K562 (cell line): Measurements from ENCODE around the gene RPTOR. TPM values are rescaled to one million over a fixed set of nuclear protein-coding genes. Genes with fewer than 3 reads are reported as not detected.

Source experiments
- ATAC-seq: fragments of 200-7000 bp; cut with Tn5 transposase; 3 replicates; pipeline ENCODE4 v1.9.1; 2020; ENCODE audit warnings: moderate library complexity
- BruUV-seq: library from RNA; stranded (reverse); fragments of 400-500 nt; replicated peaks from 2 replicates; lab custom pipeline; 2021; lab: Mats Ljungman, UMichigan
- CTCF ChIA-PET: fragments of 300-600 bp; formaldehyde crosslinking; extraction: SDS; loops from one replicate; lab custom pipeline; 2021; ENCODE audit warnings: low intra/inter-chr PET ratio; lab: Yijun Ruan, JAX
- POLR2A ChIA-PET: fragments of 300-600, 350-650 bp; sonication (Branson Sonifier 250); formaldehyde crosslinking; extraction: SDS; loops from one replicate; lab custom pipeline; 2021; ENCODE audit warnings: antibody characterized with exemption, inconsistent platforms; lab: Yijun Ruan, JAX
- DNase-seq, 4 experiments: peaks; one replicate each; pipeline versions ENCODE4 v3.0.0 to v3.0.0-alpha.2; 2011 to 2018; ENCODE audit warnings: low spot score in 3 of 4, mixed read lengths in 3 of 4; ENCODE audit errors: extremely low read depth in 1 of 4
- FAIRE-seq: peaks from 2 replicates; lab custom pipeline; 2011; peaks lifted over from hg19 to GRCh38; lab: Jason Lieb, UNC
- H2AFZ ChIP-seq: 2 replicates; pipeline ENCODE4 v1.6.0; 2011; ENCODE audit warnings: low read depth, low read length, control low read depth, inconsistent platforms
- H3K27ac ChIP-seq: fragments of 200-600 bp; 3 replicates; pipeline ENCODE4 v1.8.0; 2011; ENCODE audit warnings: low read depth, mild to moderate bottlenecking, control low read depth, inconsistent platforms, low read length, moderate library complexity, mixed read lengths; ENCODE audit errors: extremely low read depth
- H3K27me3 ChIP-seq, 2 experiments: fragments of 300-600 bp in 1 of 2; 2 replicates in 1 of 2; 3 replicates in 1 of 2; pipeline versions ENCODE4 v1.6.0 to v1.8.0; 2011; ENCODE audit warnings: inconsistent platforms in 2 of 2, low read length in 2 of 2, mild to moderate bottlenecking in 1 of 2, mixed read lengths in 1 of 2, moderate library complexity in 1 of 2; ENCODE audit not compliant: control insufficient read depth in 2 of 2, insufficient read depth in 2 of 2
- H3K36me3 ChIP-seq: fragments of 300-600 bp; 3 replicates; pipeline ENCODE4 v1.8.0; 2011; ENCODE audit warnings: mild to moderate bottlenecking, low read length, inconsistent platforms; ENCODE audit not compliant: control insufficient read depth, insufficient read depth
- H3K4me1 ChIP-seq, 2 experiments: fragments of 200-600 bp in 1 of 2; replicated peaks in 1 of 2; 2 replicates in 1 of 2; 3 replicates in 1 of 2; pipeline versions ENCODE4 v1.5.1 to v1.8.0; 2011; ENCODE audit warnings: inconsistent platforms in 2 of 2, low read length in 2 of 2, mild to moderate bottlenecking in 1 of 2, mixed read lengths in 1 of 2, moderate library complexity in 1 of 2; ENCODE audit not compliant: control insufficient read depth in 2 of 2, insufficient read depth in 2 of 2
- H3K4me2 ChIP-seq: 2 replicates; pipeline ENCODE4 v1.6.1; 2011; ENCODE audit warnings: low read length, control low read depth, inconsistent platforms, mixed read lengths; ENCODE audit not compliant: insufficient read depth
- H3K4me3 ChIP-seq: fragments of 200-600 bp; sonication (generic), shearing (Covaris generic); 2 replicates; pipeline ENCODE4 v1.5.1; 2016; ENCODE audit warnings: control low read depth, inconsistent platforms
- H3K79me2 ChIP-seq: fragments of 200-600 bp; 3 replicates; pipeline ENCODE4 v1.8.0; 2011; ENCODE audit warnings: low read length, inconsistent platforms; ENCODE audit not compliant: control insufficient read depth, insufficient read depth
- H3K9ac ChIP-seq, 2 experiments: 2 replicates each; pipeline versions ENCODE4 v1.6.0 to v1.6.1; 2011; ENCODE audit warnings: low read depth in 2 of 2, low read length in 2 of 2, control low read depth in 1 of 2, inconsistent platforms in 1 of 2, mild to moderate bottlenecking in 1 of 2, mixed read lengths in 1 of 2; ENCODE audit not compliant: insufficient read depth in 1 of 2
- H3K9me1 ChIP-seq: one replicate; pipeline ENCODE4 v1.6.0; 2011; ENCODE audit warnings: inconsistent platforms, mild to moderate bottlenecking, low read length, moderate library complexity; ENCODE audit not compliant: control insufficient read depth, insufficient read depth
- H3K9me3 ChIP-seq: replicated peaks from 2 replicates; pipeline ENCODE4 v1.5.1; 2011; ENCODE audit warnings: low read depth, low read length, inconsistent platforms; ENCODE audit not compliant: control insufficient read depth, insufficient read depth
- H4K20me1 ChIP-seq: replicated peaks from 2 replicates; pipeline ENCODE4 v1.6.1; 2011; ENCODE audit warnings: low read length, inconsistent platforms, mixed read lengths; ENCODE audit not compliant: control insufficient read depth, insufficient read depth
- ARID1B ChIP-seq: fragments of 450-650 bp; IDR thresholded peaks from 2 replicates; pipeline ENCODE4 v1.6.1; 2016; ENCODE audit warnings: antibody characterized with exemption, mild to moderate bottlenecking, inconsistent platforms
- GABPA ChIP-seq: fragments of 200-800 bp; sonication (Bioruptor generic); conservative IDR thresholded peaks from 2 replicates; pipeline ENCODE4 v1.6.1; 2016; ENCODE audit warnings: low read depth, missing genetic modification characterization, missing compliant biosample characterization
- JUND ChIP-seq, 2 experiments: IDR thresholded peaks; 2 replicates in 1 of 2; 3 replicates in 1 of 2; pipeline ENCODE4 v1.6.1; 2011; ENCODE audit warnings: borderline replicate concordance in 2 of 2, low read depth in 2 of 2, low read length in 2 of 2, improper control_type of control experiment in 1 of 2, missing biosample characterization in 1 of 2, missing genetic modification characterization in 1 of 2, missing genetic modification reagents in 1 of 2
- MAZ ChIP-seq, 2 experiments: fragments of 450-650 bp in 1 of 2; sonication (generic) in 1 of 2; formaldehyde crosslinking; IDR thresholded peaks in 1 of 2; conservative IDR thresholded peaks in 1 of 2; 2 replicates each; pipeline versions ENCODE4 v1.4.0 to v1.5.0; 2020; ENCODE audit warnings: mild to moderate bottlenecking in 1 of 2, missing genetic modification reagents in 1 of 2
- NFIC ChIP-seq: fragments of 450-650 bp; IDR thresholded peaks from 2 replicates; pipeline ENCODE4 v1.6.1; 2017; ENCODE audit warnings: mild to moderate bottlenecking, inconsistent platforms
- RBBP5 ChIP-seq: fragments of 200-600 bp; sonication (generic); IDR thresholded peaks from 2 replicates; pipeline ENCODE4 v1.6.1; 2012; ENCODE audit warnings: borderline replicate concordance, mild to moderate bottlenecking, low read length, control low read depth, inconsistent platforms; ENCODE audit not compliant: insufficient read depth, poor library complexity, severe bottlenecking
- RUNX1 ChIP-seq: sonication (generic); IDR thresholded peaks from 2 replicates; pipeline ENCODE4 v1.6.1; 2016; ENCODE audit warnings: antibody characterized with exemption, low read depth
- TCF7L2 ChIP-seq: fragments of 150-350 bp; IDR thresholded peaks from 2 replicates; pipeline ENCODE4 v1.6.1; 2016; ENCODE audit warnings: low read depth, mild to moderate bottlenecking, low read length, moderate library complexity
- ZNF830 ChIP-seq: fragments of 250-450 bp; sonication (Bioruptor Pico); IDR thresholded peaks from 2 replicates; pipeline ENCODE4 v1.5.0; 2021; ENCODE audit warnings: mild to moderate bottlenecking
- WGBS: fragments of 100-300 bp; shearing (Covaris generic); methylation state at CpG from one replicate; pipeline ENCODE4 v1.1.6; 2016; ENCODE audit warnings: low coverage, mixed read lengths; ENCODE audit not compliant: insufficient coverage; ENCODE audit errors: missing lambda C conversion rate; 5-methylcytosine and 5-hydroxymethylcytosine counted together
- in situ Hi-C: fragments of 300-500 bp; cut with MboI; formaldehyde crosslinking; loops from 4 replicates; pipeline ENCODE4 v1.15.0; 2018; ENCODE audit warnings: inconsistent platforms, mixed read lengths
- intact Hi-C: fragments of 100-400 bp; cut with micrococcal nuclease; formaldehyde crosslinking; loops from 2 replicates; pipeline ENCODE4 v1.14.2; 2022
- polyA plus RNA-seq, 8 experiments: library from polyadenylated mRNA; depleted of rRNA in 4 of 8; stranded (reverse) in 5 of 8; unstranded in 3 of 8; fragments of >200 nt; fragmentation: Nextera tagmentation in 2 of 8; fragmentation: Illumina TruSeq in 1 of 8; extraction: Ambion mirVana in 2 of 8; extraction: Trizol in 1 of 8; gene quantifications; 2 replicates each; pipeline versions ENCODE4 v1.2.1 to v1.2.3, GENCODE V29; 2011 to 2014; ENCODE audit warnings: inconsistent platforms in 1 of 8, missing spikeins in 1 of 8
- total RNA-seq, 7 experiments: library from RNA; depleted of rRNA in 6 of 7; stranded (reverse); fragments of >200 nt in 6 of 7; fragmentation: Illumina TruSeq in 2 of 7; extraction: Trizol in 2 of 7; gene quantifications; 2 replicates each; pipeline versions ENCODE4 v1.2.1 to v1.2.3, GENCODE V29; 2011 to 2021; ENCODE audit warnings: low replicate concordance in 1 of 7
- TF ChIP-seq, protein P1 (sequence below), 2 experiments: fragments of 450-650 bp; formaldehyde crosslinking in 1 of 2; IDR thresholded peaks; 2 replicates each; pipeline versions ENCODE4 v1.4.0 to v1.6.1; 2014 to 2020; ENCODE audit warnings: mild to moderate bottlenecking in 2 of 2, borderline replicate concordance in 1 of 2, low read depth in 1 of 2

RPTOR gene
- total and polyA plus RNA-seq, 9 of the 15 experiments (the other 6 are each of a cell fraction or from before 2014, with no cell fraction given), result 0.24 to 54.1 (median 10.2) TPM

GRCh38 chr17:81003711-81004475 lies 459.3 kb downstream of the RPTOR start:
- Histone ChIP-seq H3K9me3 (no peaks in the 10 kb centered on the region), H3K9ac (peak overlapping the region; percentile 28 to 94; a peak in 3 of 4 replicates), H3K9me1 (no peaks in the 10 kb centered on the region), H3K4me3 (peak overlapping the region; percentile 40), H3K36me3 (peaks cover 13% of the 10 kb centered on the region; the same call in 1 of the 3 replicates), H3K27me3 (no peaks in the 10 kb centered on the region), H2AFZ (peak overlapping the region; percentile 80), H3K27ac (peak overlapping the region; percentile 44; the same call in 1 of the 3 replicates), H3K4me2 (peak overlapping the region; percentile 74), H3K4me1 (peaks cover 19 to 54% of the 10 kb centered on the region in 2 experiments), H4K20me1 (no peaks in the 10 kb centered on the region), H3K79me2 (no peaks in the 10 kb centered on the region)
- in situ Hi-C loops, result loop anchor here (5.0 kb wide), 1 partner anchor 223 kb away; no protein-coding TSS in a partner anchor
- peak in 3 of 4 experiments; percentile 56 to 87 (median 86) for DNase-seq
- ChIA-PET CTCF (no interaction called here), POLR2A (interaction anchor here (0.6 to 2.0 kb wide), 5 partner anchors 8 to 114 kb away, joined by 3 to 8 read pairs (median 3); partner anchors contain the start of gene CHMP6)
- no peak for FAIRE-seq
- WGBS, result 5% methylated on average over 20 of the region's 72 CpGs
- ATAC-seq, result peak; percentile 71
- intact Hi-C loops, result loop anchor here (1.0 kb wide), 1 partner anchor 14 kb away; no protein-coding TSS in a partner anchor
- no TSS peak for BruUV-seq
- no peak for TF ChIP-seq RUNX1
- no peak for TF ChIP-seq ARID1B
- 0 out of 2 replicates have a peak, but pooled peaks have one; percentile 45 for TF ChIP-seq ZNF830 (CRISPR knock-in tag)
- TF ChIP-seq RBBP5, result no peak
- TF ChIP-seq GABPA (tag), result no peak
- peak in 1 of 2 experiments; percentile 53; a peak in 1 of 4 replicates for TF ChIP-seq MAZ (CRISPR knock-in tag; conservative IDR thresholded peaks at IDR 0.05 in 1 of 2, IDR thresholded peaks at IDR 0.05 in 1 of 2)
- TF ChIP-seq TCF7L2, result no peak
- TF ChIP-seq NFIC, result no peak
- TF ChIP-seq, protein P1, sequence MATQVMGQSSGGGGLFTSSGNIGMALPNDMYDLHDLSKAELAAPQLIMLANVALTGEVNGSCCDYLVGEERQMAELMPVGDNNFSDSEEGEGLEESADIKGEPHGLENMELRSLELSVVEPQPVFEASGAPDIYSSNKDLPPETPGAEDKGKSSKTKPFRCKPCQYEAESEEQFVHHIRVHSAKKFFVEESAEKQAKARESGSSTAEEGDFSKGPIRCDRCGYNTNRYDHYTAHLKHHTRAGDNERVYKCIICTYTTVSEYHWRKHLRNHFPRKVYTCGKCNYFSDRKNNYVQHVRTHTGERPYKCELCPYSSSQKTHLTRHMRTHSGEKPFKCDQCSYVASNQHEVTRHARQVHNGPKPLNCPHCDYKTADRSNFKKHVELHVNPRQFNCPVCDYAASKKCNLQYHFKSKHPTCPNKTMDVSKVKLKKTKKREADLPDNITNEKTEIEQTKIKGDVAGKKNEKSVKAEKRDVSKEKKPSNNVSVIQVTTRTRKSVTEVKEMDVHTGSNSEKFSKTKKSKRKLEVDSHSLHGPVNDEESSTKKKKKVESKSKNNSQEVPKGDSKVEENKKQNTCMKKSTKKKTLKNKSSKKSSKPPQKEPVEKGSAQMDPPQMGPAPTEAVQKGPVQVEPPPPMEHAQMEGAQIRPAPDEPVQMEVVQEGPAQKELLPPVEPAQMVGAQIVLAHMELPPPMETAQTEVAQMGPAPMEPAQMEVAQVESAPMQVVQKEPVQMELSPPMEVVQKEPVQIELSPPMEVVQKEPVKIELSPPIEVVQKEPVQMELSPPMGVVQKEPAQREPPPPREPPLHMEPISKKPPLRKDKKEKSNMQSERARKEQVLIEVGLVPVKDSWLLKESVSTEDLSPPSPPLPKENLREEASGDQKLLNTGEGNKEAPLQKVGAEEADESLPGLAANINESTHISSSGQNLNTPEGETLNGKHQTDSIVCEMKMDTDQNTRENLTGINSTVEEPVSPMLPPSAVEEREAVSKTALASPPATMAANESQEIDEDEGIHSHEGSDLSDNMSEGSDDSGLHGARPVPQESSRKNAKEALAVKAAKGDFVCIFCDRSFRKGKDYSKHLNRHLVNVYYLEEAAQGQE (IDR thresholded peaks at IDR 0.05; ENCODE audit: borderline replicate concordance), result peak; percentile 23; the same call in 1 of the 2 replicates
- TF ChIP-seq, protein P1 (CRISPR knock-in tag; IDR thresholded peaks at IDR 0.05; ENCODE audit: low read depth), result no peak
- TF ChIP-seq JUND (IDR thresholded peaks at IDR 0.05; ENCODE audit: borderline replicate concordance, low read depth, low read length), result no peak
- no peak for TF ChIP-seq JUND (tag; IDR thresholded peaks at IDR 0.05; ENCODE audit: borderline replicate concordance, low read depth, low read length)
